Pancreas (tissue), 10 donors: ENCODE data around the gene ESAM. TPM values are rescaled to one million over a fixed set of nuclear protein-coding genes. Genes with fewer than 3 reads are reported as not detected.

ENCODE experiments used
- ATAC-seq, 4 donors: fragments of 200-7000 bp; cut with Tn5 transposase; one replicate each; pipeline versions ENCODE4 v1.8.0 to v1.9.1; 2020; ENCODE audit warnings: mild to moderate bottlenecking in 4 of 4, moderate library complexity in 4 of 4
- DNase-seq, 6 donors: peaks; one replicate each; pipeline ENCODE4 v3.0.0-alpha.2; 2020
- FAIRE-seq: peaks from 2 replicates; lab custom pipeline; 2012; peaks lifted over from hg19 to GRCh38; lab: Jason Lieb, UNC
- H3K27ac ChIP-seq, 4 donors: fragments of 200-600 bp; sonication (generic); 1 replicate in 3 of 4; 2 replicates in 1 of 4; pipeline versions ENCODE4 v1.5.0 to v1.8.0; 2020
- H3K27me3 ChIP-seq, 4 donors: fragments of 200-600 bp; one replicate each; pipeline ENCODE4 v1.8.0; 2021
- H3K36me3 ChIP-seq, 3 donors: fragments of 200-600 bp; sonication (generic) in 1 of 3; one replicate each; pipeline versions ENCODE4 v1.5.0 to v1.8.0; 2020 to 2021
- H3K4me1 ChIP-seq, 3 donors: fragments of 200-600 bp; one replicate each; pipeline ENCODE4 v1.8.0; 2021
- H3K4me3 ChIP-seq, 4 donors: fragments of 200-600 bp; sonication (generic) in 2 of 4; one replicate each; pipeline versions ENCODE4 v1.5.0 to v1.8.0; 2020 to 2021
- H3K9me3 ChIP-seq, 4 donors: fragments of 200-600 bp; one replicate each; pipeline ENCODE4 v1.8.0; 2021
- CTCF ChIP-seq, 4 donors: fragments of 200-600 bp; sonication (generic) in 3 of 4; IDR thresholded peaks; one replicate each; pipeline versions ENCODE4 v1.5.0 to v1.8.0; 2021; ENCODE audit warnings: antibody characterized with exemption in 4 of 4
- WGBS, 2 donors: extraction: QIAGEN DNeasy Blood & Tissue Kit; methylation state at CpG; one replicate each; pipeline ENCODE4 v1.1.7; 2013; 5-methylcytosine and 5-hydroxymethylcytosine counted together
- intact Hi-C, 3 donors: fragments of 100-400 bp; cut with DNase I; formaldehyde crosslinking; loops; one replicate each; pipeline versions ENCODE4 v1.11.1 to v1.14.2; 2022
- polyA plus RNA-seq, 2 donors: library from polyadenylated mRNA; stranded (reverse); fragments of 200-250 nt; gene quantifications; one replicate each; pipeline ENCODE4 v1.2.3, GENCODE V29; 2013
- total RNA-seq, 6 donors: library from RNA; stranded (reverse); fragmentation: NEBNext Ultra II Directional in 4 of 6; extraction: Animal tissue kit (Norgen Biotek cat#: 25700) in 4 of 6; gene quantifications; one replicate each; pipeline versions ENCODE4 v1.2.1 to v1.2.4, GENCODE V29; 2021 to 2023
- donor health status: healthy with polysubstance abuse.
- donor health status: DM: no; HTN: no; CAD: no; lungs with moderate emphysema.
- donor health status: DM: no; HTN: no; CAD: no.
- donor health status: control.
- donor health status: control.
- donor health status: Bipolar disorder and iron deficiency.
- donor health status: DM: yes; HTN: yes; CAD: no.
- donor health status: DM: no; HTN: no; CAD: no.
- donor health status: DM: no; HTN: no; CAD: no.
- donor health status: DM: yes; HTN: yes; CAD: no.

ESAM gene
- total and polyA plus RNA-seq, 8 donors = 5.0 to 27.1 (median 7.8) TPM

GRCh38 chr11:124751741-124752470 lies 10.2 kb downstream of the ESAM start, which contains the start of gene VSIG2:
TSS of gene VSIG2 (minus strand) at chr11:124752255. CDS start at chr11:124752137, 118 bp downstream.
- Histone ChIP-seq H3K4me3 (no peak within 1 kb of the TSS), H3K4me1 (no peaks in the 10 kb centered on the region), H3K27me3 (peaks cover 0 to 3% (median 0%) of the 10 kb centered on the region in 4 donors), H3K27ac (no peak within 1 kb of the TSS), H3K36me3 (no peaks in the 10 kb centered on the region), H3K9me3 (no peaks in the 10 kb centered on the region)
- ATAC-seq (peak in 2 of 4 donors; percentile 38 to 59), FAIRE-seq (no peak), DNase-seq (peak in 1 of 6 donors; percentile 25)
- no peak for TF ChIP-seq CTCF (IDR thresholded peaks at IDR 0.05)
- intact Hi-C loops = loop anchor here in 1 of 3 donors (10.0 kb wide), 1 partner anchor 87 kb away; no protein-coding TSS in a partner anchor
- WGBS, 2 donors = 29 to 45% methylated on average over 29 to 42 of the region's 42 CpGs

GRCh38 chr11:124751391-124751740 lies 10.7 kb downstream of the ESAM start:
- intact Hi-C loops = loop anchor here in 1 of 3 donors (10.0 kb wide), 1 partner anchor 87 kb away; no protein-coding TSS in a partner anchor
- no peak for DNase-seq
- no peak for ATAC-seq
- TF ChIP-seq CTCF (IDR thresholded peaks at IDR 0.05) = no peak
- no peaks in the 10 kb centered on the region for H3K36me3 ChIP-seq
- no peaks in the 10 kb centered on the region for H3K9me3 ChIP-seq
- H3K27ac ChIP-seq = no peak overlapping the region
- H3K27me3 ChIP-seq = peaks cover 0 to 3% (median 0%) of the 10 kb centered on the region in 4 donors
- H3K4me3 ChIP-seq = no peak overlapping the region
- WGBS, 2 donors = 67 to 74% methylated on average over 11 of the region's 11 CpGs
- no peak for FAIRE-seq
- no peaks in the 10 kb centered on the region for H3K4me1 ChIP-seq

DNA sequence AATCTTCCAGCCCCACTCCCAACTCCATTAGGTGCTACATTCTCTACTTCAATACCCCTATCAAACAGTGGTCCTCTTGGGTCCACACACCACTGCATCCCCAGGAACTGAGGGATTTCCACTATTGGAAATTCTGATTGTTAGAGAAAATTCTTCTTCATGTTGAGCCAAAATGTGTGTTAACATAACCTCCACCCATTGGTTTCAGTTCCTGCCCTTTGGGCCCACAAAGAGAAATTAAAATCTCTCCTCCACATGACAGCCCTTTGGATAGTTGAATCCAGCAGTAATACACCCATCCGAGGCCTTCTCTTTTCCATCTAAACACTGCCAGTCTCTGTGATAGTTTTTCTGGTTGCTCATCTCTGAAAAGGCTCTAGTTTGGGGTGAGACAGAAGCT lies 12.2 kb downstream of the ESAM start:
- no peak overlapping the region for H3K27ac ChIP-seq
- TF ChIP-seq CTCF (IDR thresholded peaks at IDR 0.05) = no peak
- H3K4me3 ChIP-seq = no peak overlapping the region
- H3K36me3 ChIP-seq = no peaks in the 10 kb centered on the region
- 75 to 82% methylated on average over 1 of the region's 1 CpG for WGBS, 2 donors
- H3K27me3 ChIP-seq = no peaks in the 10 kb centered on the region
- intact Hi-C loops = loop anchor here in 2 of 3 donors (10.0 kb wide), 2 partner anchors 75 to 85 kb away; partner anchors contain the start of genes SIAE (in 1 of the 2) and SPA17 (in 1 of the 2)
- no peaks in the 10 kb centered on the region for H3K9me3 ChIP-seq
- FAIRE-seq = no peak
- no peak for DNase-seq
- H3K4me1 ChIP-seq = no peaks in the 10 kb centered on the region
- no peak for ATAC-seq

GRCh38 chr11:124748481-124749343 lies 13.4 kb downstream of the ESAM start:
- DNase-seq (peak in 1 of 6 donors; percentile 18), ATAC-seq (no peak), FAIRE-seq (no peak)
- peak overlapping the region in 1 of 4 donors; percentile 15 for H3K27ac ChIP-seq
- no peaks in the 10 kb centered on the region for H3K36me3 ChIP-seq
- H3K9me3 ChIP-seq = no peaks in the 10 kb centered on the region
- 61 to 64% methylated on average over 12 of the region's 12 CpGs for WGBS, 2 donors
- TF ChIP-seq CTCF (IDR thresholded peaks at IDR 0.05) = no peak
- no peak overlapping the region for H3K4me3 ChIP-seq
- no peaks in the 10 kb centered on the region for H3K27me3 ChIP-seq
- no peaks in the 10 kb centered on the region for H3K4me1 ChIP-seq
- intact Hi-C loops = loop anchor here in 1 of 3 donors (10.0 kb wide), 1 partner anchor 74 kb away; the partner anchor contains the start of genes SIAE and SPA17
